Measurements from ENCODE around the gene ZNF652.

Gene ZNF652

DNA sequence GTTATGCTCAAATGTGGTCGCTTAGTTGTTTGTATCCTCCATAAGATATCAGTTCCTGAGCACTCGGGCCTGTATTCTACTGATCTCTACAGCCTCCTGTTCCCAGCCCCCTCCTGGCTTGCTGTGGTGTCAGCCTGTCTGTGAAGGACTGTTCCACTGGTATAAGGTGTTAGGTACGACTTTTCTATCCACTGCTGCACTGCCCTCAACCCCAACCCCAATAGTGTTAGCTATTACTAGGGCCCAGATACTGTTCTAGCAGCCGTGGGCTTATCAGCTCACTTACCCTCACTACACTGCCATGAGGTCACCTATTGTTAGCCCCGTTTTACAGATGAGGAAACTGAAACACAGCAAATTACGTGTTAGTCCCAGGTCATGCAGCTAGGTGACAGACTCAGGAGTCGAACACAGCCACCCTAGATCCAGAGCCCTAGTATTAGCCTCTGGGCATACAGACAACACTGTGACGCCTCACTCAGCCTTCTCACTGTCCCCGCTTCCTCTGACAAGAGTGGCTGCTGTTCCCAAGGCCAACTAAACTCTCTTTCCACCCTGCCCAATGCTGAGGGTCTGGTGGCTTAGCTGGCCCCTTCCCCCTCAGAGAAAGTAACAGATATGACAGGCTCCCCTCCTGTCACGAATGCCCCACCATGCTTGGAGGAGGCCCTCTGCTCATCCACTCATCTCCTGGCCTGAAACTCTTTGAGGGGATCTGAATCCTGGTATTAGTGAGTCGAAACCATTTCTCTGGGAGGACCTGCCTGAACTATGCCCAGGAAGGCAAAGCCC lies 25.6 kb upstream of the ZNF652 start:
- DNase-seq (ENCODE audit: extremely low spot score): no peak
- POLR2A ChIA-PET: interaction anchor here (1.2 kb wide), 1 partner anchor 25 kb away, joined by 4 read pairs; no protein-coding TSS in a partner anchor
- TF ChIP-seq SUZ12 (IDR thresholded peaks at IDR 0.05) (no peak), CTBP1 (IDR thresholded peaks at IDR 0.05; ENCODE audit: borderline replicate concordance) (no peak), LEF1 (IDR thresholded peaks at IDR 0.05; ENCODE audit: borderline replicate concordance) (no peak), L3MBTL2 (conservative IDR thresholded peaks at IDR 0.05) (no peak), NFRKB (IDR thresholded peaks at IDR 0.05) (no peak), ELF4 (IDR thresholded peaks at IDR 0.05) (no peak), SP1 (IDR thresholded peaks at IDR 0.05) (no peak), BHLHE40 (IDR thresholded peaks at IDR 0.05; ENCODE audit: borderline replicate concordance) (no peak), HDGF (IDR thresholded peaks at IDR 0.05; ENCODE audit: borderline replicate concordance) (no peak), ARNT (IDR thresholded peaks at IDR 0.05) (no peak), ZNF384 (IDR thresholded peaks at IDR 0.05) (no peak), TARDBP (IDR thresholded peaks at IDR 0.05) (no peak), FOXK2 (IDR thresholded peaks at IDR 0.05) (no peak)
- CTCF ChIA-PET: interaction anchor here (0.8 to 1.0 kb wide), 3 partner anchors 15 to 96 kb away, joined by 3 to 5 read pairs (median 3); no protein-coding TSS in a partner anchor

DNA sequence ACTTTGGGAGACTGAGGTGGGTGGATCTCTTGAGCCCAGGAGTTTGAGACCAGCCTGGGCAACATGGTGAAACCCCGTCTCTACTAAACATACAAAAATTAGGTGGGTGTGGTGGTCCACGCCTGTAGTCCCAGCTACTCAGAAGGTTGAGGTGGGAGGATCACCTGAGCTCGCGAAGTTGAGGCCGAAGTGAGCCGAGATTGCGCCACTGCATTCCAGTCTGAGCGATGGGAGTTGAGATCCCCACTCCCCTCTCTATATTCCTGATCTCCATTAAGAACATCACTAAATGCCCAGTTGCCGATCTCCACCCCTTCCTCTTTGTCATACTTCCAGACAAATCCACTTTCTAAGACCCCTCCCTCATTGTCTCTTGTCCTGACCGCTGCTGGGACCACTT lies 24.3 kb upstream of the ZNF652 start:
- no peak for DNase-seq (ENCODE audit: extremely low spot score)
- CTCF ChIA-PET: interaction anchor here (0.8 to 1.4 kb wide), 2 partner anchors 14 to 18 kb away, joined by 5 to 6 read pairs; no protein-coding TSS in a partner anchor
- POLR2A ChIA-PET: interaction anchor here (0.7 to 1.2 kb wide), 2 partner anchors 14 to 24 kb away, joined by 3 to 4 read pairs; no protein-coding TSS in a partner anchor
- TF ChIP-seq TARDBP (IDR thresholded peaks at IDR 0.05): no peak
- TF ChIP-seq ARNT (IDR thresholded peaks at IDR 0.05): no peak
- TF ChIP-seq NFRKB (IDR thresholded peaks at IDR 0.05): no peak
- no peak for TF ChIP-seq CTBP1 (IDR thresholded peaks at IDR 0.05; ENCODE audit: borderline replicate concordance)
- no peak for TF ChIP-seq FOXK2 (IDR thresholded peaks at IDR 0.05)
- TF ChIP-seq ZNF384 (IDR thresholded peaks at IDR 0.05): no peak
- TF ChIP-seq HDGF (IDR thresholded peaks at IDR 0.05; ENCODE audit: borderline replicate concordance): no peak
- TF ChIP-seq FOXA1 (IDR thresholded peaks at IDR 0.05): no peak
- no peak for TF ChIP-seq FOXM1 (IDR thresholded peaks at IDR 0.05; ENCODE audit: borderline replicate concordance)
- TF ChIP-seq SUZ12 (IDR thresholded peaks at IDR 0.05): no peak
- no peak for TF ChIP-seq ELF4 (IDR thresholded peaks at IDR 0.05)
- TF ChIP-seq BHLHE40 (IDR thresholded peaks at IDR 0.05; ENCODE audit: borderline replicate concordance): no peak
- TF ChIP-seq, protein P1, sequence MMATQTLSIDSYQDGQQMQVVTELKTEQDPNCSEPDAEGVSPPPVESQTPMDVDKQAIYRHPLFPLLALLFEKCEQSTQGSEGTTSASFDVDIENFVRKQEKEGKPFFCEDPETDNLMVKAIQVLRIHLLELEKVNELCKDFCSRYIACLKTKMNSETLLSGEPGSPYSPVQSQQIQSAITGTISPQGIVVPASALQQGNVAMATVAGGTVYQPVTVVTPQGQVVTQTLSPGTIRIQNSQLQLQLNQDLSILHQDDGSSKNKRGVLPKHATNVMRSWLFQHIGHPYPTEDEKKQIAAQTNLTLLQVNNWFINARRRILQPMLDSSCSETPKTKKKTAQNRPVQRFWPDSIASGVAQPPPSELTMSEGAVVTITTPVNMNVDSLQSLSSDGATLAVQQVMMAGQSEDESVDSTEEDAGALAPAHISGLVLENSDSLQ (IDR thresholded peaks at IDR 0.05): no peak
- no peak for TF ChIP-seq LEF1 (IDR thresholded peaks at IDR 0.05; ENCODE audit: borderline replicate concordance)
- TF ChIP-seq SP1 (IDR thresholded peaks at IDR 0.05): no peak

DNA sequence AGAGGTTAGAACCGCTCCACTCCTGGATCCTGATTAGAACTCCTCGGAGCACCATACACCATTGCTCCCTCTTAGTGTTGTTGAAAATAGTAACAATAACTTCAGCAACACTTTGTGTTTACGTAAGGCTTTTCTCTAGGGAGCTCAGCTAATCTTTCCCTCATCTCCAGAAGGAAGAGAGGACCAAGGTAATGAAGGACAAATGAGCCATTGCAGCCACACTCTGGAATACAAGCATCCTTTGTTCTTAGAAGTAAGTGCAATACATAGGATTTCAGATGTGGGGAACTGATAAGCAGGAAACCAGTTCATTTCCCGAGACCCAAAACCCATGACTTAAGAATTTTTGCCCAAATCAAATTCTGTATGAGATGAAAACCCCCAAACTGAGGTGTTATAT lies 22.9 kb upstream of the ZNF652 start:
- no peak for TF ChIP-seq FOXM1 (IDR thresholded peaks at IDR 0.05; ENCODE audit: borderline replicate concordance)
- TF ChIP-seq FOXK2 (IDR thresholded peaks at IDR 0.05): no peak
- no peak for TF ChIP-seq ZNF384 (IDR thresholded peaks at IDR 0.05)
- TF ChIP-seq, protein P1 (IDR thresholded peaks at IDR 0.05): no peak
- no peak for TF ChIP-seq L3MBTL2 (conservative IDR thresholded peaks at IDR 0.05)
- TF ChIP-seq ARNT (IDR thresholded peaks at IDR 0.05): no peak
- TF ChIP-seq BHLHE40 (IDR thresholded peaks at IDR 0.05; ENCODE audit: borderline replicate concordance): no peak
- TF ChIP-seq NFRKB (IDR thresholded peaks at IDR 0.05): no peak
- no peak for TF ChIP-seq TARDBP (IDR thresholded peaks at IDR 0.05)
- CTCF ChIA-PET: interaction anchor here (1.6 kb wide), 1 partner anchor 17 kb away, joined by 5 read pairs; no protein-coding TSS in a partner anchor
- POLR2A ChIA-PET: no interaction called here
- no peak for DNase-seq (ENCODE audit: extremely low spot score)

DNA sequence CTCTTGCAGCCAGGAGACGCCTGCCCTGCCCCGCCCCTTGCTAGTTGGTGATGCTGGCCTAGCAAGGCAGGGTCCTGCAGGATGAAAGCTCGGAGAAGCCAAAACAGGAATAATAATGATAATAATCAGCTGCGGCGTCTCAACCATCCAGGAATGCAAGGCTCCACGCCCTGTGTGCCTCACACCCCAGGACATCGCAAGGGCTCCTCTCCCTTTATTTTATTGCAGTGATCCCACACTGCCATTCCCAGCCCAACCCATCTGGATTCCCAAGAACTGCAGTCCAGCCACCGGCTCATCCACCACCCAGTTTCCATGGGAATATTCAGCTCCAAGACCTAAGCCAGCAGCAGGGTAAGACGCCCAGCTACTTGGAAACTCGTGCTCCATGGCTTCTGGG lies 21.0 kb upstream of the ZNF652 start:
- POLR2A ChIA-PET: no interaction called here
- no peak for DNase-seq (ENCODE audit: extremely low spot score)
- TF ChIP-seq ZNF384 (IDR thresholded peaks at IDR 0.05) (no peak), L3MBTL2 (conservative IDR thresholded peaks at IDR 0.05) (no peak), TARDBP (IDR thresholded peaks at IDR 0.05) (no peak), FOXK2 (IDR thresholded peaks at IDR 0.05) (no peak), FOXA1 (IDR thresholded peaks at IDR 0.05) (no peak), SUZ12 (IDR thresholded peaks at IDR 0.05) (no peak), SP1 (IDR thresholded peaks at IDR 0.05) (no peak), LEF1 (IDR thresholded peaks at IDR 0.05; ENCODE audit: borderline replicate concordance) (no peak), BHLHE40 (IDR thresholded peaks at IDR 0.05; ENCODE audit: borderline replicate concordance) (no peak)
- CTCF ChIA-PET: interaction anchor here (0.6 to 1.1 kb wide), 2 partner anchors 11 to 198 kb away, joined by 3 to 5 read pairs; no protein-coding TSS in a partner anchor

DNA sequence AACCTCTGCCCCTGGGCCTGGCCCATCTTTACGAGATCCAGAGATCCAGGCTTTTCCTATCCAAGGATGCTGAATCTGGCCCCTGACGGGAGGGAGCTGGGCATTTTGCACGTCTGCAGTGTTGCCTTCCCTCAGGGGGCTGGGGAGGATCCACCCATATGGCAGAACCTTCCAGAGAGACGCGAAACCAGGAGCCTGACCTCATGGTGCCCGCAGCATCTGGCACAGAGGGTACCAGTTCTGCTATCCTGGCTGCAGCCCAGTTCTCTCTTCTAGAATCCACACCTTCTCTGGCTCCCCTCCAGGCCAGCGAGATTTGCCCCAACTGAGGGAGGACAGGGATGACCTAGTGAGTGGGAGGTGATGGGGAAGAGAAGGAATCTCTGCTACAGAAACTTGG lies 20.5 kb upstream of the ZNF652 start:
- TF ChIP-seq SUZ12 (IDR thresholded peaks at IDR 0.05) (no peak), L3MBTL2 (conservative IDR thresholded peaks at IDR 0.05) (no peak), BHLHE40 (IDR thresholded peaks at IDR 0.05; ENCODE audit: borderline replicate concordance) (no peak), ZNF384 (IDR thresholded peaks at IDR 0.05) (no peak), TARDBP (IDR thresholded peaks at IDR 0.05) (no peak), FOXM1 (IDR thresholded peaks at IDR 0.05; ENCODE audit: borderline replicate concordance) (no peak), LEF1 (IDR thresholded peaks at IDR 0.05; ENCODE audit: borderline replicate concordance) (no peak)
- CTCF ChIA-PET: interaction anchor here (0.6 to 1.1 kb wide), 2 partner anchors 11 to 197 kb away, joined by 3 to 5 read pairs; no protein-coding TSS in a partner anchor
- POLR2A ChIA-PET: no interaction called here
- no peak for DNase-seq (ENCODE audit: extremely low spot score)

DNA sequence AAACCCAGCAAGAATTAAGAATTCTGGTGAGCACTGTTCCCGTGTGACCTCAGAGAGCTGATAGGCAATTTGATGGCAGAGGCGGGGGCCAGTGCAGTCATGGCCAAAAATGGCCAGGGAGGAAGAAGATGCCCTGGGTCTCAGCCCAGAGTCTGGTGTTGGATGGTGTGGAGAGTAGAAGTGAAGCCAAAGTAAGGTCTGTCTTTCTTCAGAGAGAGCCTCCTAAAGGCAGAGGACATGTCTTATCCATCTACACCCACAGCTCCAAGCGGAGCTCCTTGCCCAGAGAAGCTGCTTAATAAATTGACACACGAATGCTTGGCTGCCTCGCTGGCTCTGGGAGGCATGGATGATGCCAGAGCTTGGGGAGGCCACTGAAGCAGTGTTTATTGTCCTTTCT lies 19.7 kb upstream of the ZNF652 start:
- ChIA-PET POLR2A (no interaction called here), CTCF (interaction anchor here (1.0 kb wide), 1 partner anchor 91 kb away, joined by 3 read pairs; no protein-coding TSS in a partner anchor)
- TF ChIP-seq CTBP1 (IDR thresholded peaks at IDR 0.05; ENCODE audit: borderline replicate concordance) (no peak), L3MBTL2 (conservative IDR thresholded peaks at IDR 0.05) (no peak), LEF1 (IDR thresholded peaks at IDR 0.05; ENCODE audit: borderline replicate concordance) (no peak), FOXM1 (IDR thresholded peaks at IDR 0.05; ENCODE audit: borderline replicate concordance) (no peak)
- DNase-seq (ENCODE audit: extremely low spot score): no peak
